GM19468 (cell line): ENCODE results near the gene CRNKL1.
A peak's percentile ranks its signal among the peaks of the same experiment; 100 is the strongest.

Experiments used
- ATAC-seq: cut with Tn5 transposase; IDR thresholded peaks from one replicate; pipeline ENCODE4 v1.9.1; 2021; ENCODE audit warnings: mild to moderate bottlenecking, moderate library complexity, moderate number of reproducible peaks; ENCODE audit not compliant: unreplicated experiment; ENCODE audit errors: extremely low read depth

The CRNKL1 gene

DNA sequence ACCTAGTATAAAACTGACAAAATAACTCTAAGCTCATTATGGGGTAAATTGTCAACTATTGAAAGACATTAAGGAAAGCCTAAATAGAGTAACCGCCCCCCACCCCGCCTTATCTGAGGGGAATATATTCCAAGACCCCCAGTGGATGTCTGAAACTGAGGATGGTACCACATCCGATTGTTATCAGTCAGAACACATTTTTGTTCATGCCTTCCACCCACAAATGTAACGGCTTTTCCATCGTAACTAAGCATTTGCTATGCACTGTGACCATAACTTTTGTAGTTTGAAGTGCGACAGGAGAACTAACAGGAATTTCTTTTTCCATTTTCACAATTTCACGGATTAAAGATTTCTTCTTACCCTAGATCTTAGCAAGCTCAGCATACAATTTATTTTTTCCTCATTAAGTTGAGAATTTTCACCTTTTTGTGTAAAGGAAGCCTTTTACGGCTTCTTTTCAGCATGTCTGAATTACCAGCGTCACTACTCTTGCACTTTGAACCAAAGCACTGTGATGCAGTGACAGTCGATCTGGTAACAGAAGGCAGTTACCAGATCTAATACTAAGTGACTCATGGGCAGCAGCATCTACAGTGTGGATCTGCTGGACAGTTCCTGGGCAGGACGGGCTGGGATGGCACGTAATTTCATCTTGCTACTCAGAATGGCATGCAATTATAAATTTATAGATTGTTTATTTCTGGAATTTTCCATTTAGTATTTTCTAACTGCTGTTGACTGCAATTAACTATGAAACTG lies 11.9 kb upstream of the CRNKL1 start:
- no peak for ATAC-seq

DNA sequence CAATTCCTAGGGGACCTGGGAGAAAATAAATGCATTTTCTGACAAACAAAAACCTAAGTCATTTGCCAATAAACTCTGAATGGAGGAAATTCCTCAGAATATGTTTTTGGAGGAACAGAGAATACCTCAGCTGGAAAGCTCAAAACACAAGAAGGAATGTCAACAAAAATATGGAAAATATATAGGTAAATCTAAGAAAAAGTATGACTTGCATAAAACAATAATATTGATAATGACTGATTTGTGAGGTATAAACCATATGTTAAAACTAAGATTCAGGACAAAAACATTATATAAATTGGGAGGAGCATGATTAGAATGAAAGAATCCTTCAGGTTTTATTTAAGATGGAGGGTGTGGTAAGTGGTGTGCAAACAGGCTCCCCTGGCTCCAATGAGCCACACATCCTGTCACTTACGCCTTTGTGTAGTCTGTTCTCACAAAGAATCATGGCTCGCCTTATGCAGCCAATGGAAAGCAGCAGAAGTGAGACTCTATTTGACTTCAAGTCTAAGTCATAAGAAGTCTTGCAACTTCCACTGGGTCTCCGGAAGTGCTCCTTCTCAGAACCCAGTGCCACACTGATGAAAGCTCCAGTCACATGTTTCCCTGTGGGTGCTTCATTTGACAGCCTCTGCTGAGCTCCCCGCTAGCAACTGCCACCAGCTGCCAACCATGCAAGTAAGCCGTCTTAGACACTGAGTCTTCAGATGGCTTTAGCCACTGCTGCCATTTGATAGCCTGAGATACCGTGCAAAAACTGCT lies 8.2 kb upstream of the CRNKL1 start:
- ATAC-seq: no peak

DNA sequence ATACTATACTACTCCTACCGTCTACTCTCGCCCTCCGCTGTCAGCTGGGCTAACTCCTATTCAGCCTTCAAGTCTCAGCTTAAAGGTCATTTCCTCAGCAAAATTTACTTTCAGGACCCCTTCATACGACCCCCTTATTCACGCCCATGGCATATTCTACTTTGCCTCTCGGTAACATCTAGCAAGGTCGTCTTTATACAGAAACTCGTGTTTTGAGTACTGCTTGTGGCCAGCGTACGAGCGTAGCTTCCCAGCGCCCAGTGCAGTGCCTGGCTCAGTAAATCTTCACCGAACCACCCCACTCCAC lies 546 bp downstream of the CRNKL1 start:
- no peak for ATAC-seq

- no peak for ATAC-seq
These were observed 12.4 kb downstream of the CRNKL1 start for GRCh38 chr20:20039752-20040387.

DNA sequence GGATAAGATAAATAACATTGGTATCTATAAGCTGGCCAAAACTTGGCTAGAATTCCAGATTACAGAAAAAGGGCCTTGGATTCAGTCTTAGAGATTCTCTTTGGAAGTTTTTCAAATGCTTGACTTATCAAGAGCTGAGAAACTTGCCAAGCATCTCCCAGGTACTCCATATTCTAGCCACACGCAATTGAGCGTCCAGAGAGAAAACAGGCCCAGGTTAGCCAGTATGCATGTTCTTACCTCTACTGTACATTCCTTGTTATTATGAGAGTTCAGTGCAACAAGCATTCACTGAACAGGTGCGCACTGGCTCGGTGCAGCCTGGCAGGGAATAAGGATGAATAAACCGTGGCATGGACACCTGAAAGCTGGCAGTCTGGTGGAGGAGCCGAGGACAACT lies 13.7 kb downstream of the CRNKL1 start:
- no peak for ATAC-seq

DNA sequence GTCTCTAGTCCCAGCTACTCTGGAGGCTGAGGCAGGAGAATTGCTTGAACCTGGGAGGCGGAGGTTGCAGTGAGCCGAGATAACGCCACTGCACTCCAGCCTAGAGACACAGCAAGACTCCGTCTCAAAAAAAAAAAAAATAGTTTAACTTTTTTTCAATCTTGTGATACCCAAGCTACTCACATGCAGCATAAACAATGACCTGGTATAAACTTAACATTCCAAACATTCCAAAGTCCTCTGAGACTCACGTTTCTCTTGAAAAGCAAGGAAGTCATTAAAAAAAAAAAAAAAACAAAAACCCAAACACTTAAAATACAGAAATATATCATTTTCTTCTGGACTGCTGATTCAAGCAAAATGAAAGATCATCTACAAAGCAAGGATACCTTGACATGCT lies 14.3 kb downstream of the CRNKL1 start:
- no peak for ATAC-seq

- no peak for ATAC-seq
These were observed 15.5 kb downstream of the CRNKL1 start for GRCh38 chr20:20036756-20037155.

- no peak for ATAC-seq
These were observed 17.8 kb downstream of the CRNKL1 start for GRCh38 chr20:20034486-20034885.

GRCh38 chr20:20031790-20032189 lies 20.5 kb downstream of the CRNKL1 start:
- no peak for ATAC-seq

- no peak for ATAC-seq
These were observed 25.0 kb downstream of the CRNKL1 start for GRCh38 chr20:20027284-20027683.

GRCh38 chr20:20024942-20025341 lies 27.3 kb downstream of the CRNKL1 start:
- ATAC-seq: no peak

DNA sequence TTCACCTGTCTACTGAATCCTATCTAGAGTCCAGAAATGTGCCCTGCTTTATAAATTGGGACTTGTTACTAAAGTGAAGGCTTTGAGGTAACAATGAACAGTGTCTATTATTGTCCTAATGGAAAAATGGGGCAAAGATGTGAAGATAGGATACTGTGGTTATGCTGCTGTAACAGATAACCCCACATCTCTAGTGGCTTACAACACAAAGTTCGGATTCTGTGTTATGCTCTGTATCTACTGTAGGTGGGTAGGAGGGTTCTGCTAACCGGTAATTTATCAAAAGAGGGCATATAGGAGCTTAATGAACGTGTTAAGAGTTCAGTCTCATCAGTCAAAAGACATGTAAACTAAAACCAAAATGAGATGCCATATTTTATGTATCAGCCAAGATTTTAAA lies 28.9 kb downstream of the CRNKL1 start:
- no peak for ATAC-seq

- peak; percentile 41 for ATAC-seq
These were observed 29.8 kb downstream of the CRNKL1 start for GRCh38 chr20:20022498-20022897.

DNA sequence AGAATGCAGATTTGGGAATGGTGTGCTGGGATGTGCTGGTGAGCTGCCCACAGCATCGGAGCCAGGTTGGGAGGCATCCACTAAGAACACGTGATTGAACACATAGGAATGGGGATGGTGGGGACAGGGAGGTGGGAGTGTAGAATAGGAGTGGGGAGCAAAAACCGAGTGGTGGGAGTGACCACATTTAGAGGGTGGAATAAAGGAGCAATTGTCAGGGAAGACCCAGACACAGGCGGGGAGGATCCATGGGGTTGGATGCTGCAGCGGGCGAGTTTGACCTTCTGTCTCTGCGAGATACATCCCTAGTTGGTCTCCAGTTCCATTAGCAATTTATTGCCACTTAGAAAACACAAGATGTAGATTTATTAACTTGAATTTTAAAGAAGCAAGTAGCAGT lies 30.4 kb downstream of the CRNKL1 start:
- no peak for ATAC-seq

GRCh38 chr20:20020908-20021307 lies 31.4 kb downstream of the CRNKL1 start:
- no peak for ATAC-seq

DNA sequence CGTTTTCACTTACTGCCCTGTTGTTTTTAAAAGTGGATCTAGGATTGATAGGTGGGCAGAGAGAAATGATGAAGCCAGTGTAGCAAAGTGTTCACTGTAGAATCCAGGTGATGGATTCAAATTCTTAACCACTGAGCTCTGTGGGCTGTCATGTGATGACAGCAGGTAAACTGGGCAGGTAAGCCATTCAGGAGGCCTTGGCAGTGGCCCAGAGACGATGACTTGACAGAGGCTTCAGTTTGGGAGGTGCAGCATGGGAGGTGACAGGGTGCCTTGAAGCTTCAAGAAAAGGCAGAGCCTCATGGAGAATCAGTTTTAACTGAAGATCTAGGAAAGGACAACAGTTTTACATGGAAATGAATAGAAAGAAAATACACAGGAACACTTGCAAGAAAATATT lies 33.1 kb downstream of the CRNKL1 start:
- ATAC-seq: no peak

DNA sequence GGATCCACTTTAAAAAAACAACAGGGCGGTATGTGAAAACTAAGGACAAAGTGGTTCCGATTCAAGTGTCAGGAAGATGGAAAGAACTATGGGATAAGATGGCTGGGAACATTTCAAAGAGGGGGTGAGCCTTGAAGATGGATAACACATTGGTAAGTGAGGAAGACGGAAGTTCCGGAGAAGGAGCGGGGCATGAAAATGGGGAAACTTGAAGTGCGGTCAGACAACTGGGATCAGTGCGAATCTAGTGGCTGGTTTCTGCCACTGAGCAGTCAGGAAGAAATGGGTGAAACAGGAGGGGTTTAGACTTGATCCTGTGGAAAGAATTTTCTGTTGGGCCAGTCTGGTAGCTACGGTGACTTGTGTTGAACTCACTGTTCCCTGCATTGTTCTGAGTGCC lies 33.9 kb downstream of the CRNKL1 start:
- ATAC-seq: no peak

DNA sequence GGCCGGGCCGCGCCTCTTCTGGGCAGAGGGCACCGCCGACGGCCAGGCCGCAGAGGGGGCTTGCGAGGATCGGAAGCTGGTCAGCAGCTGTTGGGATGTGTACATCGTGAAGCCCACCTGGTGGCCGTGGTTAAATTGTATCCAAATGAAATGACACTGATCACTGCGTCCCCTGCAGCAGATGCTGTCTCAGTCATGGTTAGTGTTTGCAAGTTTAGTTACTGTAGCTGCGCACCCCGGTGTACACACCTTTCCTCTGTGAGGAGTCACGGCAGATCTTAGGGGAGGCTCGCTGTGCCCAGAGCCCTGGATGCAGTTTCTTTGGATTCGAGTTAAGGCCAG lies 34.5 kb downstream of the CRNKL1 start:
- ATAC-seq: no peak

DNA sequence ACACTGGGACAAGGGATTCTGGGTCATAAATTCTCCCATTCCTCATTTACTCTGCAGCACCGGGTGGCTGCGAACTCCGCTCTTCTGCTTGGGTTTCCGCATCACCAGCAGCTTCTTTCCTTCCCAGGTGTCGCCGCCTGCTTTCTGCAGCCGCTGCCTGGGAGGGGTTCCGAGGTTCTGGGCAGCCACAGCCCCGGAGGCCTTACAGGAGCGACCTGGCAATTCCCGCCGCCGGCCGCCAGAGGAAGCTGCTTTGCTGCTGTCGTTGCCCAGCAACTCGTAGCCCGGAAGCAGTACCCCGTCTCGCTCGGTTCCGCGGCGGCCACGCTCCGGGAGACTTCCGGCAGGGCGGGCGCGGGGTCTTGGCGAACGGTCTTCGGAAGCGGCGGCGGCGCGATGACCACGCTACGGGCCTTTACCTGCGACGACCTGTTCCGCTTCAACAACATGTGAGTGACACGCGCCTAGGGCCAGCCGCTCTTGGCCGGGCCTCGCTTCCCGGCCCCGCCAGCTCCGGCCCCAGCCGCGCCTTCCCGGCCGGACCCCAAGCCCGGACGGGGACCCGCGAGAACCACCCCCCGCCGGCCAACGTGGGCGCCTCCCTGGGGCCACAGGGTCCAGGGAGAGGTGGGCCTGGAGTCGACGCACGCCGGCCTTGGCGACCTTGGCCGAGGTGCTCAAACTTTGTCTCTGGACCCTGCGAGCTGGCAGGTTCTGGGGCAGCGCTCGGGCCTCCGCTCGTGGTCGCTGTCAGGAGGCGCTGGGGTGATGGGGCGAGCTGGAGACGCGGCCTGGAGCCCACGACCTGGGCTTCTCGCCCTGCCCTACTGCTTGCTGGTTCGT lies 35.0 kb downstream of the CRNKL1 start, which contains the start of gene NAA20:
Gene NAA20 (plus strand): TSS at position 362 of the 843 bp plus-strand sequence. CDS start 35 bp downstream, at position 397.
- ATAC-seq: peak; percentile 95

DNA sequence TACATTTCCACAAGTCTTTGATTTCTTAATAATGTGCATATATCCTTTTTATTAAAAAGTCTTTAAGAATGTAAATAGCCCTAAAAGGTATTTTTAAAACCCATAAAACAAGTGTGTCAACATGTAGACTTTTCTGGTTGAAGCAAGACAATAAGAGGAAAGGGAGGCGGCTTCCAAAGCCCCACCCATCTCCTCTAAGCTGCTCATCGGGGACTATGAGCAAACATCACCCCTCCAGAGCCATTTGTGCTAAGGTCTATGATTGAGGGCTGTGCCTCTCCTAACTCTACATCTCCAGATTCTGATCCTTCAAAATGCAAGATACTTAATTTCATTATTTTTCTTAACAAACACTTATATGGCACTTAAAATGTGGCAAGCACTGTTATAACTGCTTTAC lies 37.6 kb downstream of the CRNKL1 start:
- no peak for ATAC-seq

DNA sequence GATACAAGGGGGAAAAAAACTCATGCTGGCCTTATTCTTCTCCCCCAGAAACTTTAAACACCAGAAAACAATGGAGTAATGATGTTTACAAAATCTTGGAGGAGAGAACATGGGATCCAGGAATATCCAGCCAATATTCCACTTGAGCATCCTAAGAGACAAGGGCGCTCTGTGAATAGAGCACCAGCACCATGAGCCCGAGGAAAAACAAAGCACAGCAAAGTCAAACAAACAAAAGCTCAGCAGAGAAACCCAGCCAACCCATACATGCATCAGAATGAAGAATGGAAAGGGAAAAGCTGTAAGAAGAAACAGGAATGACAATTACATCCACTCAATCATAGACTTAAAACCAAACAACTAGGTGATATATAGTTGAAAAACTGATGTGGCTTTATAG lies 39.7 kb downstream of the CRNKL1 start:
- ATAC-seq: no peak
